HG03135 (cell line): Measurements from ENCODE around the gene NEAT1.
"Not testable (repeated sequence)": the region's sequence is repeated elsewhere in the genome, so short reads cannot be mapped to it uniquely, and the experiment has no call there.

ENCODE experiments used
- ATAC-seq: cut with Tn5 transposase; IDR thresholded peaks from one replicate; pipeline ENCODE4 v1.9.1; 2021; ENCODE audit warnings: mild to moderate bottlenecking, moderate library complexity; ENCODE audit not compliant: unreplicated experiment

The NEAT1 gene

DNA sequence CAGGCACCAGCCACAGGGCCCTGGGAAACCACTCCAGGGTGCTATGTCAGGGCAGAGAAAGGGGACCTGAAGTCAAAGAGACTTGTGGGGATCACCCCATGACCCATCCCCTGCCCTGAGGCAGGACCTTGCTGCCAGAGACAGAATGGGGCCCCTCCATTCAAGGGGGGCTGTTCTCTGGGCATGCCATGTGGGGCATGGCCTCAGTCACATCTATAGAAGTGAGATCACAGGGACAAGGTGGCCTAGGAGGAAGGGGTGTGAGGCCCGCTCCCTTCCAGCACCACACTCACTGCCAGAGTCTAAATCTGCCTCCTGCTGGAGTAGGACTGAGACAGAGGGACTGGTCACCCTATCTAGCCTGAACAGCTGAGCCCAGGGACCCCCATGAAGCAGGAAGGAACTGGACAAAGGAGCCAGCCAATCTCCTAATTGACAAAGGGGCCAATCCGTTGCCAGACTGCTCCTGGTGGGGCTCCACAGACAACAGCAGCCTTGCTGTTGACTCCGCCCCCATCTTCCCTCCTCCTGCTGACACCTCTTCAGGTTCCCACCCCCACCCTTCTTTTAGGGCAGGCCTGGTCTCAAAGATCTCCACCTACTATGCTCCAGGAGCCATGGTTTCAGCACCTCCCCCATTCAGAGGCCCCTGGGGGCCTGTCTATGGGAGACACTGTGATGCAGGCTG is 26.0 kb downstream of the NEAT1 start:
- ATAC-seq = no peak

DNA sequence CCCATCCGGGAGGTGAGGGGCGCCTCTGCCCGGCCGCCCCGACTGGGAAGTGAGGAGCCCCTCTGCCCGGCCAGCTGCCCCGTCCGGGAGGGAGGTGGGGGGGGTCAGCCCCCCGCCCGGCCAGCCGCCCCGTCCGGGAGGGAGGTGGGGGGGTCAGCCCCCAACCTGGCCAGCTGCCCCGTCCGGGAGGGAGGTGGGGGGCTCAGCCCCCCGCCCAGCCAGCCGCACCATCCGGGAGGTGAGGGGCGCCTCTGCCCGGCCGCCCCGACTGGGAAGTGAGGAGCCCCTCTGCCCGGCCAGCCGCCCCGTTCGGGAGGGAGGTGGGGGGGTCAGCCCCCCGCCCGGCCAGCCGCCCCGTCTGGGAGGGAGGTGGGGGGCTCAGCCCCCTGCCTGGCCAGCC is 28.7 kb downstream of the NEAT1 start:
- ATAC-seq = not testable (repeated sequence)

GRCh38 chr11:65452259-65452658 is 29.7 kb downstream of the NEAT1 start:
- not testable (repeated sequence) for ATAC-seq

GRCh38 chr11:65452806-65453490 is 30.4 kb downstream of the NEAT1 start:
- ATAC-seq = no peak

DNA sequence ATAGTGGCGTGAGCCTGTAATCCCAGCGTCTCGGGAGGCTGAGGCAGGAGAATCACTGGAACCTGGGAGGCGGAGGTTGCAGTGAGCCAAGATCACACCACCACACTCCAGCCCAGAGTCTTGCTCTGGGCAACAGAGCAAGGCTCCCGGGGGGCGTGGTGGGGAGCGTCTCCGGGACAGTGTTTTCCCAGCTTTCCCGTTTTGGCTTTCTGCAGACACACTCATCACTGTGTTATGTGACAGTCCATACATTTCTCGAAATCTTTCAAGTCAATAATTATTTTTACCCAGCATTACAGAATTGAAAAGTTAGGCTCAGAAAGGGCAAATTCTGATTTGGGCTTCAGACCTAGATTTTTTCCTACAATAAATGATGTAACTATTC is 31.7 kb downstream of the NEAT1 start:
- ATAC-seq = no peak

- ATAC-seq = peak; percentile 90
These were observed 32.3 kb downstream of the NEAT1 start for GRCh38 chr11:65454696-65455456.

DNA sequence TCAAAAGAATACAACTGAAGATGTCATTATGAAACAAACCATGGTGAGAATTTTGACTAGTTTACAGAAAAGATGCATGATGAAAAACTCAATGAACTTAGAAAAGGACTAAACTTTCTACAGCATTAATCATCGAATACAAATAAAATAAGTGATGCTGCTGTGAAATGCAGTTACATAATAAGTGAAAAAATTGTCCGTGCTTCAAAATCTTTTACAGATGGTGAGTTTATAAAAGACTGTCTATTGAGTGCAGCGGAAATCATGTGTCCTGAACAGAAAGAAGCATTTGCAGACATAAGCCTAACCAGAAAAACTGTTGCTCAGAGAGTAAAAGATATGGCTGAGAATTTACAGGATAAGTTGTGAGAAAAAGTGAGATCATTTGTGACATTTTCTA is 33.8 kb downstream of the NEAT1 start:
- no peak for ATAC-seq

DNA sequence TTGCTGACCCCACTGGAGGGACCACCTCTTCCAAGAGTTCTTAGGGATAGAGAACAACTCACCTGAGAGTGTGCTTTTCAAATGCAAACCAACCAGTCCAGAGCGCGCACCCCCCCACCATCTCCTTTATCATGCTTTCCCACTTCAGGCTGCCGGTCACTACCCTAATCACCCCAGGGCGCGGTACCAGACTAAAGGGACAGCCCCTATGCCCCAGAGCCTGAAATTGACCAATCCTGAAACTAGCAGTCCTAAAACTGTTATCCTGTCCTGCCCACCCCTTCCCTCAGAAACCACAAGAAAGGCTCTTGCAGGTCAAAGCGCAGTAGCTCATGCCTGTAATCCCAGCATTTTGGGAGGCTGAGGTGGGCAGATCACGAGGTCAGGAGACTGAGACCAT is 37.0 kb downstream of the NEAT1 start:
- no peak for ATAC-seq

DNA sequence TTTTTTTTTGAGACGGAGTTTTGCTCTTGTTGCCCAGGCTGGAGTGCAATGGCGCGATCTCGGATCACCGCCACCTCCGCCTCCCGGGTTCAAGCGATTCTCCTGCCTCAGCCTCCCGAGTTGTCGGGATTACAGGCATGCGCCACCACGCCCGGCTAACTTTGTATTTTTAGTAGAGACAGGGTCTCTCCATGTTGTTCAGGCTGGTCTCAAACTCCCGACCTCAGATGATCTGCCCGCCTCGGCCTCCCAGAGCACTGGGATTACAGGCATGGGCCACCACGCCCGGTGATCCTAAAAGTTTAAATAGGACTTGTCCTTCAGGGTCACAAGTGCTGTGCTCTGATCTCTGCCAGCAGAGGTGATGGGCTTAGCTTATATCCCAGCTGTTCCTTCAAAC is 42.9 kb downstream of the NEAT1 start:
- ATAC-seq = not testable (repeated sequence)

DNA sequence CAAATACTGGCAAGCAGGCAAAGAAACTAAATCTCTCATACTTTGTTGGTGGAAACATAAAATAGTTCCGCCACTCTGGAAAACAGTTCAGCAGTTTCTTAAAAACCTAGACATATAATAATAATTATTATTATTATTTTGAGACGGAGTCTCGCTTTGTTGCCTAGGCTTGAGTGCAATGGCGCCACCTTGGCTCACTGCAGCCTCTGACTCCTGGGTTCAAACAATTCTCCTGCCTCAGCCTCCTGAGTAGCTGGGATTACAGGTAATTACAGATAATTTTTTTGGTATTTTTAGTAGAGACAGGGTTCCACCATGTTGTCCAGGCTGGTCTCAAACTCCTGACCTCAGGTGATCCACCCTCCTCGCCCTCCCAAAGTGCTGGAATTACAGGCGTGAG is 44.7 kb downstream of the NEAT1 start:
- not testable (repeated sequence) for ATAC-seq

DNA sequence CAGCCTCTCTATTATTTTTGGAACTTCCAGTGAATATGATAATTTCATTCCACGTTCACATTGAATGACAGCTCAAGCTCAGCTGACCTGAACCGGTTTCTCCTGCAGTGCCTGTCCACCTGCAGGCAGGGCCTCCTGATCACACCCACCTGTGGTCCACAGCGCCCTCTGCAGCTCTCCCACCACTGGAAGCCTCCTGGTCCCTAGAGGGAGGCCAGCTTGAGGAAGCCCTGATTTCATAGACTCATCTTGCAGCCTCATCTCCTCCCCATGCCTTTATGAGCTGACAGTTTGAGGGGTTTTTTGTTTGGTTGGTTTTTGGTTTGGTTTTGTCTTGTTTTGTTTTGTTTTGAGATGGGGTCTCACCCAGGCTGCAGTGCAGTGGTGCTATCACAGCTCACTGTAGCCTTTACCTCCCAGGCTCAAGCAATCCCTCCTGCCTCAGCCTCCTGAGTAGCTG is 46.3 kb downstream of the NEAT1 start:
- no peak for ATAC-seq

- ATAC-seq = no peak
These were observed 47.9 kb downstream of the NEAT1 start for GRCh38 chr11:65470433-65471049.

DNA sequence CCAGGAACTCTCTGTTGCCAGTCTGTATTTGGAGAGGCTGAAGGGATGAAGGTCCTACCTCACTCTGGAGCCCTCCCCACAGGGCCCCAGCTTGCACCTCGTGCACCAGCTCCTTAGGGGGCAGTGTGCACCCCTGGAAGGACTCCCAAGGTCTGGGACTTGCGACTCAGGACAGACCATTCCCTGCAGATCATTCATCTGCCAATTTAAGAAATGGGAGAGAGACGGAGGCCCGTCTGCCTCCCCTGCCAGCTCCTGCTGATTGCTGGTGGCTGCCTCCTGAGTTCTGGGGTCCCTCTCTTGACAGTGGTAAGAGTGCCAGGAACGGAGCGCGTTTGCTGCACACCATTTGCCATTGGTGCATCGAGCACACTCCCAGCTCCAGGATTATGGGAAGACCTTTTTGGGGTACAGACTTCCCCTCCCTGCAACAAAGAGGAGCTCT is 48.9 kb downstream of the NEAT1 start:
- no peak for ATAC-seq

- not testable (repeated sequence) for ATAC-seq
These were observed 50.1 kb downstream of the NEAT1 start for GRCh38 chr11:65472588-65473277.

DNA sequence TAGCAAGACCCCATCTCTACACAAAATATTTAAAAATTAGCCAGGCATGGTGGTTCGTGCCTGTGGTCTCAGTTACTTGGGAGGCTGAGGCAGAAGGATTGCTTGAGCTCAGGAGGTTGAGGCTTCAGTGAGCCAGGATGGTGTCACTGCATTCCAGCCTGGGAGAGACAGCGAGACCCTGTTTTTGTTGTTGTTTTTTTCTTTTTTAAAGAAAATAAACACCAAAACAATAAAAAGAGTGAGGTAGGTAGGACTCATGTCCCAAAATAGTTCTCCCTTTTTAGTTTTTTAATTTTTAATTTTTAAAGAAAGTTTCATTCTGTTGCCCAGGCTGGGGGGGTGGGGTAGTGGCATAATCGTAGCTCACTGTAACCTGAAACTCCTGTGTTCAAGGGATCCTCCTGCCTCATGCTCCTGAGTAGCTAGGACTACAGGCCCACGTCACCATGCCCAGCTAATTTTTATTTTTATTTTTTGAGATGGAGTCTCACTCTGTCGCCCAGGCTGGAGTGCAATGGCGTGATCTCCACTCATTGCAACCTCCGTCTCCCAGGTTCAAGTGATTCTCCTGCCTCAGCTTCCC is 50.8 kb downstream of the NEAT1 start:
- no peak for ATAC-seq

GRCh38 chr11:65474864-65475263 is 52.3 kb downstream of the NEAT1 start:
- ATAC-seq = no peak

GRCh38 chr11:65476632-65477148 is 54.1 kb downstream of the NEAT1 start:
- no peak for ATAC-seq

GRCh38 chr11:65477149-65477965 is 54.8 kb downstream of the NEAT1 start:
- ATAC-seq = peak; percentile 70
